ENCODE measurements around the gene GIN1. TPM values are rescaled to one million over a fixed set of nuclear protein-coding genes. Genes with fewer than 3 reads are reported as not detected.
"Not testable (repeated sequence)": the region's sequence is repeated elsewhere in the genome, so short reads cannot be mapped to it uniquely, and the experiment has no call there.

Gene GIN1
- total RNA-seq (5.6 and 6.1 TPM in 2 replicates), polyA plus RNA-seq (8.7 and 14.2 TPM in 2 replicates)

GRCh38 chr5:103119765-103120606, at the start of gene GIN1, which contains the start of gene PPIP5K2:
TSS of gene GIN1 (minus strand) at chr5:103120138. CDS start at chr5:103108707, 11,431 bp downstream.
TSS of gene PPIP5K2 (plus strand) at chr5:103120301. CDS start at chr5:103129590, 9,289 bp downstream.
- Histone ChIP-seq H3K27me3 (no peaks in the 10 kb centered on the region), H3K27ac (peak within 1 kb of the TSS; percentile 98), H3K4me3 (peak within 1 kb of the TSS; percentile 84), H3K9me3 (ENCODE audit: low read depth) (no peaks in the 10 kb centered on the region), H3K36me3 (no peaks in the 10 kb centered on the region), H3K4me1 (ENCODE audit: low read depth) (peaks cover 14% of the 10 kb centered on the region)
- DNase-seq (ENCODE audit: low read depth in 1 of 2, low spot score in 1 of 2) = peak; percentile 97 to 99
- TF ChIP-seq CTCF (IDR thresholded peaks at IDR 0.05; ENCODE audit: low read depth, low read length) = no peak

- Histone ChIP-seq H3K9me3 (ENCODE audit: low read depth) (no peaks in the 10 kb centered on the region), H3K4me1 (ENCODE audit: low read depth) (no peaks in the 10 kb centered on the region), H3K27ac (no peak overlapping the region), H3K4me3 (no peak overlapping the region), H3K27me3 (no peaks in the 10 kb centered on the region), H3K36me3 (peaks cover 19% of the 10 kb centered on the region)
- no peak for TF ChIP-seq CTCF (IDR thresholded peaks at IDR 0.05; ENCODE audit: low read depth, low read length)
- no peak for DNase-seq (ENCODE audit: low read depth in 1 of 2, low spot score in 1 of 2)
Observed at GRCh38 chr5:103166706-103167105, 46.8 kb upstream of the GIN1 start.

- no peak for TF ChIP-seq CTCF (IDR thresholded peaks at IDR 0.05; ENCODE audit: low read depth, low read length)
- DNase-seq (ENCODE audit: low read depth in 1 of 2, low spot score in 1 of 2) = no peak
- H3K4me3 ChIP-seq = no peak overlapping the region
- H3K9me3 ChIP-seq (ENCODE audit: low read depth) = no peaks in the 10 kb centered on the region
- H3K27ac ChIP-seq = no peak overlapping the region
- peaks cover 20% of the 10 kb centered on the region for H3K36me3 ChIP-seq
- H3K4me1 ChIP-seq (ENCODE audit: low read depth) = no peaks in the 10 kb centered on the region
- H3K27me3 ChIP-seq = no peaks in the 10 kb centered on the region
Observed at GRCh38 chr5:103151156-103151555, 31.2 kb upstream of the GIN1 start.

- no peaks in the 10 kb centered on the region for H3K27me3 ChIP-seq
- TF ChIP-seq CTCF (IDR thresholded peaks at IDR 0.05; ENCODE audit: low read depth, low read length) = no peak
- H3K4me3 ChIP-seq = no peak overlapping the region
- no peaks in the 10 kb centered on the region for H3K4me1 ChIP-seq (ENCODE audit: low read depth)
- no peaks in the 10 kb centered on the region for H3K9me3 ChIP-seq (ENCODE audit: low read depth)
- peaks cover 7% of the 10 kb centered on the region for H3K36me3 ChIP-seq
- no peak overlapping the region for H3K27ac ChIP-seq
- DNase-seq (ENCODE audit: low read depth in 1 of 2, low spot score in 1 of 2) = no peak
Observed at GRCh38 chr5:103148213-103148612, 28.3 kb upstream of the GIN1 start.

- Histone ChIP-seq H3K4me1 (ENCODE audit: low read depth) (no peaks in the 10 kb centered on the region), H3K36me3 (no peaks in the 10 kb centered on the region), H3K27me3 (no peaks in the 10 kb centered on the region), H3K27ac (no peak overlapping the region), H3K9me3 (ENCODE audit: low read depth) (no peaks in the 10 kb centered on the region), H3K4me3 (no peak overlapping the region)
- DNase-seq (ENCODE audit: low read depth in 1 of 2, low spot score in 1 of 2) = no peak
- TF ChIP-seq CTCF (IDR thresholded peaks at IDR 0.05; ENCODE audit: low read depth, low read length) = no peak
Observed at GRCh38 chr5:103145196-103145595, 25.3 kb upstream of the GIN1 start.

- H3K4me3 ChIP-seq; H3K27ac ChIP-seq; DNase-seq (ENCODE audit: low read depth in 1 of 2, low spot score in 1 of 2); H3K4me1 ChIP-seq (ENCODE audit: low read depth); H3K9me3 ChIP-seq (ENCODE audit: low read depth); H3K27me3 ChIP-seq; H3K36me3 ChIP-seq: not testable (repeated sequence)
Observed at GRCh38 chr5:103142132-103142531, 22.2 kb upstream of the GIN1 start.

Data from cardiac muscle cell (in vitro differentiated cells and primary cell).